GM21423 (cell line): ENCODE results near the gene NLGN1.
"Not testable (repeated sequence)": the region's sequence is repeated elsewhere in the genome, so short reads cannot be mapped to it uniquely, and the experiment has no call there.

Source experiments
- ATAC-seq: cut with Tn5 transposase; IDR thresholded peaks from one replicate; pipeline ENCODE4 v1.9.1; 2021; ENCODE audit warnings: mild to moderate bottlenecking, moderate library complexity; ENCODE audit not compliant: unreplicated experiment

The NLGN1 gene

DNA sequence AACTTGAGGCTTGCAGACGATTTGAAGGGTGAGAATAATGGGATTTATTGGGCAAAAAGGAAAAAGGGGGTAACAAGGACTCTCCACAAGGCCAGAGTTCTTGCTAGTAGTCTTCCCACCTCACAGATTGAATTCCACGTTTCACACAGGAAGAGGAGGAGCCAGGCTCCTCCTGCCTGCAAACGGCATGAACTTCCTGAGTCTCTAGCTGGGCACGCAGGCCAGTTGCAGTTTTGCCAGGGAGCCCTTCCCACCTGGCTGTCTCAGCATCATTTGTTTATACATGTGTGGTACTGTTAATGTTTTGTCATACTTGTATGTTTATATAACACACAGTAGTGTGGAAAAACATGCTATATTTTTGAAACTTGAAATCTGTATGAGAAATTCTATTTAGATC, 155.0 kb downstream of the NLGN1 start:
- no peak for ATAC-seq

- ATAC-seq, result no peak
Observed at GRCh38 chr3:173553635-173554280, 156.2 kb downstream of the NLGN1 start.

DNA sequence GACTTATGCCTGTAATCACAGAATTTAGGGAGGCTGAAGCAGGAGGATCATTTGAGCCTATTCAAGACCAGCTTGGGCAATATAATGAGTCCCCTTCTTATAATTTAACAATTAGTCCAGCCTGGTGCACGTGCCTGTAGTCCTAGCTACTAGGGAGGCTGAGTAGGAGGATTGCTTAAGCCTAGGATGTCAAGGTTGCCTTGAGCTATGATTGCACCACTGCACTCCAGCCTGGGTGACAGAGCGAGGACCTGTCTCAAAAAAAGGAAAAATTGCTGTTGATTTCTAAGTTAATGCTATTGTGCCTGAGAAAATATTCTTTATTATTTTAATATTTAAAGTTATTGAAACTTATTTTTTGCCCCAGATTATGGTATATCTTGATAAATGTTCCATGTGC, 159.0 kb downstream of the NLGN1 start:
- no peak for ATAC-seq

DNA sequence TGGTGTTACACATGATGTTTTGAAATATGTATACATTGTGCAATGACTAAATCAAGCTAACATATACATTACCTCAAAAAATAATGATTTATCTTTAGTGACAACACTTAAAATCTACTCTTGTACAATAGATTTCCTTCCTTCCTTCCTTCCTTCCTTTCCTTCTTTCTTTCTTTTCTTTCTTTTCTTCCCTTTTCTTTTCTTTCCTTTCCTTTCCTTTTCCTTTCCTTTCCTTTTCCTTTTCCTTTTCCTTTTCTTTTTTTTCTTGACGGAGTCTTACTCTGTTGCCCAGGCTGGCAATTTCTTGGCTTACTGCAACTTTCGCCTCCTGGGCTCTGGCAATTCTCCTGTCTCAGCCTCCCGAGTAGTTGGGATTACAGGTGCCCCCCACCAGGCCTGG, 170.5 kb downstream of the NLGN1 start:
- ATAC-seq, result no peak

DNA sequence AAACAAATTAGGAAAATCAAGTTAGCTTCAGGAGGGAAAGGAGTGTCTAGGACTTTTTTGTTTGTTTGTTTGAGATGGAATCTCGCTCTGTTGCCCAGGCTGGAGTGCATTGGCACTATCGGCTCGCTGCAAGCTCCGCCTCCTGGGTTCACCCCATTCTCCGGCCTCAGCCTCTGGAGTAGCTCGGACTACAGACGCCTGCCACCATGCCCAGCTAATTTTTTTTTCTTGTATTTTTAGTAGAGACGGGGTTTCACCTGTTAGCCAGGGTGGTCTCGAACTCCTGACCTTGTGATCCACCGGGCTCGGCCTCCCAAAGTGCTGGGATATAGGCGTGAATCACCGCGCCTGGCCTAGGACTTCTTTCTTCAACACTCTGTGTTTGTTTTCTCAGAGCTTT, 171.1 kb downstream of the NLGN1 start:
- ATAC-seq, result no peak

DNA sequence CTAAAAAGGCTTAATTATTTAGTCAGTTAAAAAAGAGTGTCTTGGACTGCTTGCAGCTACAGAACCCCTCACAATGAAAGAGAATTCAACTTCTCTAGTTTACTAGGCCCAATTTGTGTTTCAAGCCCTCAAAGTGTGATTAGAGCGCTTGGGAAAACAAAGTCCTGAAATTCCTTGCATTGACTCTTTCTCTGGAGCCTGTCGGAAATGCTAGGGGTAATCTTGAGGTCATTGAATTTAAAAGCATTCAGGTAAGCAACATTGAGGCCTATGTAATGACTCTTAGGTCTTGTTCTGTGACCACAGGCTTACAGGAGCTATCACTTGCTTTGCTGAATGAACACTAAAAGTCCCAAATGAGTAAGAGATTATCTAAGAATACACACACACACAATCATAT, 186.0 kb downstream of the NLGN1 start:
- ATAC-seq, result no peak

DNA sequence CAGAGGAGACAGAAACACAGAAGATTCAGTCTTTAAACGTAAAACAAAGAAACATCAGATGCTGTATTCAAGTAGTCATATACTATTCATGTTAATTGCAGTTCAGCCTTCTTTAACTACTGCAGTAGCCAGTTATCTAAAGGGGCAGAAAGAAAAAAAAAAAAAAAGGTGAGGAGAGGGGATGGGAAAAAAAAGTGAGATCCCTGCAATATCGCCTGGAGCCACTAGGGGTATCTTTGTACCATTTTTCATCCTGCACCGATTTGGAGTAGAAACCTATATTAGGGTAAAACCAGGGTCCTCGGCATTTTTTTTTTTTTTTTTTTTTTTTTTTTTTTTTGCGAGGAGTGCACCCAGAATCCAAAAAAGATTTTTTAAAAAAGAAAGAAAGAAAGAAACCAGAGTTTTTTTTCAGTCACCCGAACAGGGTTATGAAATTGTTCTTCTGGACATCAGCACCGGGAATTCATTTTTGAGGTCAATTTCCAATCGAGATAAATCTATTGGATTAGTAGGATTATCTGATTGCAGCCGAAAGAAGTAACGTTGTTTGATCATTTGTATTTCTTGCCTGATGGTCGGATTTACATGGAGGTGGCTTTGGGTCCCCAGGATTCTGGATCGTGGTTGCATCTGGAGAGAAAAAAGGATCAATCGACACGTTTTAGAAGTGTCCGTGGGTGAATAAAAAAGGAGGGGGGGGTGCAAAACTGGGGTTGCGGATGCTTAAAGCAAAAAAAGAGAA, 186.7 kb downstream of the NLGN1 start:
- ATAC-seq, result no peak

- no peak for ATAC-seq
Observed at GRCh38 chr3:173584838-173585831, 187.6 kb downstream of the NLGN1 start.

- no peak for ATAC-seq
Observed at GRCh38 chr3:173586166-173586565, 188.6 kb downstream of the NLGN1 start.

DNA sequence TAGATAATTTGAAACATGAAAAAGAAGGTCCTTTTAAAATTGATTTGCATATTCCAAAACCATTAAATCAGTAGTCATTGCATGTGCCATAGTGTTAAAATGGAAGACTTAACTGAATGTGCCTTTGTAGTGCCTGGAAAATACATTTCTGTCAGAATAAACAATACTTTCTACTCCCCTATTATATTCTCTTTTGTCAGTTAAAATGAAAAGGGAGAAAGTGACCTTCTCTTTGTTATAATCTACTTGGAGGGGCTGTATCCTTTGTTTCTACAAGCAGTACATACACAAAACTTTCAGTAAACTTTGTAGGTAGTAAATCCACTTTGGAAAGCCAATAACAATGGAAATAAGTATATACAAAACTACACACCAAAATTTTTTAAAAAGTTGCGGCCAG, 189.5 kb downstream of the NLGN1 start:
- ATAC-seq, result no peak

DNA sequence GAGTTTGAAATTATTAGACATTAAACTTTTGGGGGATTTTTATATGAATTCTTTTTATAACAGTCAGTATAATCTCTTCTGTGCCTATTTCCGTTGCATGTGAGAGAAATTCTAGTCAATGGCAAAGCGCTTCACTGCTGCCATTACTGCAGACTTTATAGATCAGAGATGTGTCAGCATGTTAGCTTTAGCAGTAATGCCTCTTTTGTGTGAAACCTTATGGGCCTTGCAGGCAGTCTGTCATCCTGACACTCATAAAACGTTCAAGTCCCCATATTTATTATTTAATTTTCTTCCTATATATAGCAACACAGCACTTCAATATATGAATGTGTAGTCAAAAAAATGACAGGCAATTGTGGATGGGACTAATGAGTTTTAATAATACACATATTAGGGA, 191.0 kb downstream of the NLGN1 start:
- no peak for ATAC-seq

DNA sequence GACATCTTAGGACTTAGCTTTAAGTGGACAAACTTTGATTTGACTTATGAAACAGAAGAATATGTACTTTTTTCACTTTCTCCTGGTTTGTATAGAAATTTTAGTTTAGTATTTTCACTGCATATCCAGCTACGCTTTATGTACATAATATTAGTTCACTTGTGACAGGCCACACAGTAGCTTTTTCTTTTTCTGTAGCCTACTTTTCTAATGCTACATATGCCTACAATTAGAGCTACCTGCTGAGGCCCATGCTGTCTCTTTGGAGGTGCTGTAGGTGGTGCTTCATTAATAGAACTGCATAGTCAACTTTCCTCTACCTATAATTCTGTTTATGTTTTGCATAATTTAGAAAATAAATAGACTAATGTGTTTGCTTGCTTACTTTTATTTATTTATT, 191.6 kb downstream of the NLGN1 start:
- ATAC-seq, result no peak

DNA sequence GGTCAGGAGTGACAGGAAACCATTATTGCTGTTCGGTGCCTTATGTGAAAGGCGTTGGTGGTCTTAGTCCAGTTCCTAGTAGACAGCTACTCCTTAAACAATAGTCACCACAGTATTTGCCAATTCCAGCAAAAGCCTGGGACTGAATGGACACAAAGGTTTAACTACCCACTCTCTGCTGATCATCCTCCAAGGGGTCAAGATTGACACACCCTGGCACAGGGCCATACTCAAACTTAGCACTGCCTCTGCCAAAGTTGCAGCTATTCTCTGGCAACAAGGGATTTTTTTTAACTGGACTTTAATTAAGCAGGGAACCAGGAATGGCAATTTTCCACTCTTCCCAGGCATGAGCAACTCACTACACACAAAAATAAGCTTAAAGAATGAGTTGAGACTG, 193.9 kb downstream of the NLGN1 start:
- no peak for ATAC-seq

GRCh38 chr3:173594881-173595280, 197.3 kb downstream of the NLGN1 start:
- not testable (repeated sequence) for ATAC-seq

DNA sequence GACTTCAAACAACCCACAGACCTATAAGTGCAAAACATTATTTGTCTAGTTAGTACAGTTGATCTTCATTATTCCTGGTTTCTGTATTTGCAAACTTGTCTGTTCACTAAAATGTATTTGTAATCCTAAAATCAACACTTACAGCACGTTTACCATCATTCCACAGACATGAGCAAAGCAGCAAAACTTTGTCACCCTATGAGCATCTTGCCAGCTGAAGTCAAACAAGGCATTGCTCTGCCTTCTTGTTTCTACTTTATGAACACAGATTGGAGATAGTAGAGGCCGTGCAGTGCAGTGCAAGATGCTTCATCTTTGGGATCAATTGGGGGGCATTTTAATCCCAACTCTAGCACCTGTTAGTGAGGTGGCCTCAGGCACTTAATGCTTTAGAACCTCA, 202.1 kb downstream of the NLGN1 start:
- no peak for ATAC-seq

DNA sequence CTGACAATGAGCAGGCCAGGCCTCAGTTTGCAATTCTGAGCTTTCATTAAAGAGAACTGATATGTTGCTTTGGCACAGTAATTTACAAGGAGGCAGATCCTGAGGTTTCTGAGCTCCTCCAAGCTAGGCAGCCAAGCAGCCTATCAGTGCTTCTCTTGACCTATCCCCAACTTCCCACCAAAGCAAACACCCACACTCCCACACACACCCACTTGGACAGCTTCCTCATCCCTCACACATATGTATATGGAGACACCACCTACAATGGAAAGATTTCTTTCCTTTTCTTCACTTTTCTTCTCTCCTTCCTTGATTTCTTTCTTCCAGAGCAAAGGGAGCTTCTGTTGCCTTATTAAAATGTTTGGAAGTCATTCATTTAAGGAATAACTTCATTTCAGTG, 217.0 kb downstream of the NLGN1 start:
- ATAC-seq, result no peak

- no peak for ATAC-seq
Observed at GRCh38 chr3:173615661-173616060, 218.1 kb downstream of the NLGN1 start.

DNA sequence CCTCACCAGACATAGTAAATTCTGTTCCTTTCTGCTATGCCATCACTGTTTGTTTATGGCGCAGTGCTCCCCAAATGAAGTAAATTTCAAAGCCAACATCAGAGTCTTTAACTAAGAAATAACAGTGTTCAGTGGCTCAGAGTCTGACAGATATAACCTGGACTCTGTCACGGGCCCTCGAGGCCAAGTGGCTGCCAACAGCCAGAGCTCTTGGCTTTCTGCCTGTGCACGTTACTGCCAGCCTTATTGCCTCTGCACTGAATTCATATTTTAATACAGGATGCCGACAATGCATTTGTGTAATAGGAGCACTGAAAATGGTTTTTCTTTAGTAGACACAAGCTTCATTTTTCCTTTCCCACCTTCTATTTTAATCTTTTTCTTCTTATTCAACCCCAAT, 219.9 kb downstream of the NLGN1 start:
- ATAC-seq, result no peak

DNA sequence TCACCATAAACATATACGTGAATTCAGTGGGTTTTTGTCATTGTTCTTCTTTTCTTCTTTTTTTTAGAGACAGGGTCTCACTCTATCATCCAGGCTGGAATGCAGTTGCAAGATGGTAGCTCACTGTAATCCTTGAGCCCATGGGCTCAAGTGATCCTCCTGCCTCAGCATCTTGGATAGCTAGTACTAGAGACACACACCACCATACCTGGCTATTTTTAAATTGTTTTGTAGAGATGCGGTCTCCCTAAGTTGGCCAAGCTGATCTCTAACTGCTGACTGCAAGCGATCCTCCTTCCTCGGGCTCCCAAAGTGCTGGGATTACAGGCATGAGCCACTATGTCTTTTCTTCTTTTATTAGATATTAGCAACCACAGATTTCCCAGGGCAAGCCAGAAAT, 220.6 kb downstream of the NLGN1 start:
- ATAC-seq, result no peak

DNA sequence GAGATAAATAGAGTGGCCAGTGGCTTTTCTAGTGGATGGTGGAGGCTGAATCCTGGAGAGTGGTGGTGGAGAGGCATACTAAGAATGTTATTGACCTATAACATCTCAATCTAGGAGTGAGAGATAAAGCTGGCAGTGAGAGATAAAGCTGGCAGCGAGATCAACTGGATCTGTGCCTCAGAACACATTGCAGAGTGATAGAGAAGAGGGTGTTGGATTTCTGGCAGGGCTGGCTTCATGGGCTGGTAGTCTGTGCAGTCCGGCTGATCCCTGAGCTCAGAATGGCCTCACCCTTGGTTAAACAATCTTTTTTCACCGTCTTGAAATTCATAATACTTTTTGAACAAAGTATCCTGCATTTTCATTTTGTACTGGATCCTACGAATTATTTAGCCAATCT, 221.2 kb downstream of the NLGN1 start:
- ATAC-seq, result no peak

GRCh38 chr3:173622166-173622565, 224.6 kb downstream of the NLGN1 start:
- no peak for ATAC-seq

DNA sequence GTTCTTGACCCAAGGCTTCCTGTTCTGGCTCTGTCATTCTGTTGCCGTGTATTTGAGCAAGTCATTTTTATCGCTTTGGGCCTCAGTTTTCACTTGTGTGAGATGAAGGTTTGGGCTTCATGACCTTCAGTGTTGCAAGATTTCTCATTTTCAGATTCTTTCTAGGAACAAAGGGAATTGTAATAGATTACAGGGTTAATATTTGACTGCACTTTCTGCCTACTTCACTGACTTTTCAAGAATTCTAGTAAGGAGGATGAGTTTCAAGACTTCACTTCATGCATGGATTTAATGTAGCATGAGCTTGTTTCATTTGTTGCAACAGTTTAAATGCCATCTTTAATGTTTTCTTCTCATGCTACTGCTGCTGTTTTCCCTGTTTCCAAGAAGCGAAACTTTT, 226.5 kb downstream of the NLGN1 start:
- no peak for ATAC-seq
